HG03520 (cell line): ENCODE measurements around the gene DUSP19.

Experiments used
- ATAC-seq: cut with Tn5 transposase; IDR thresholded peaks from one replicate; pipeline ENCODE4 v1.9.1; 2021; ENCODE audit warnings: mild to moderate bottlenecking, moderate library complexity; ENCODE audit not compliant: unreplicated experiment

Gene DUSP19

DNA sequence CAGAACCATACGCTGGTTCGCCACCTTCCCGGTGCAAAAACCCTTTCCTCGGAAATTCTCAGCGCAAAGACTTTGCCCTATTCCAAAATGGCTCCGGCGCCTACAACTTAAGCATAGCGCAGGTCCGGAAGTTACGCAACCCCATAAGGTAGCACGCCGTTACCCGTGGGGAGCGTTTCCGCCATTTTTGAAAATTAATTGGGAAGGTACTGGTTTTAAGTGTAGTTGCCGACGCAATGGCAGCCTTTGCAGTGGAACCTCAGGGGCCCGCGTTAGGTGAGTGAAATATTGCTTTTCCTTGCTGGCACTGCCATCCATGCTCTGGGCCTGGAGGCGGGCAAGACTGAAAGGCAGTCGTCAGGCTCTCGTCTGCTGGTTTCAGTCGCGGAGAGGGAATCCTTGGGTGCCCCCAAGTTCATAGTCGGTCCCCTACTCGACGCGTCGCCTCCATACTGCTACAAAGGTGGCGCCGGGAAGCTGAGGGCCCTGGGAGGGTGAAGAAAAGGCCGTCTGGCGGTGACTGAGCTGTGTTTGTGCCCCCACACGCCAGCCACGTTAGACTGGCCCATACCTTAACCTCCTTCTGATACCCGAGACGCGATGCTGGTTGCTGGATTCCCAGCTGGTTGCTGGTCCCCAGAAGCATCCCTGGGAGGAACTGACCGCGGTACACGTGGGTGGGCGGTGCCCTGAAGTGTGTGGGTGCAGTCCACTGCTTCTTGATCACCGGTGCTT is 45.8 kb downstream of the DUSP19 start, which contains the start of gene NUP35:
Gene NUP35, plus strand, starts transcription at position 222 of the 735 bp plus-strand sequence. Its CDS starts 15 bp downstream, at position 237.
- ATAC-seq = peak; percentile 87

DNA sequence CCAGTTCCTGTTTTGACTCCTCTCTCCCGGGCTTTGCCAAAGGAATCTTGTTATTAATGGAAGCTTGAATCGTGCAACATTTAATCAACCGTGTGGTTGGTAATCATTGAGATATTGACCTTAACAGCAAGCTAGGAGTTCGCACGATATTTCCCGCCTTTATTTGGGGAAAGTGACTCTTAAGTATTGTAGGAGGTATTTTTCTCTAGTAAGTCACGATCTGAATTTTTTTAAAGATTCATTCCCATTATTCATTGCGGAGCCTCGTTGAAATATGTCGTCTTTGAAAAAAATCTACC is 46.4 kb downstream of the DUSP19 start:
- no peak for ATAC-seq

DNA sequence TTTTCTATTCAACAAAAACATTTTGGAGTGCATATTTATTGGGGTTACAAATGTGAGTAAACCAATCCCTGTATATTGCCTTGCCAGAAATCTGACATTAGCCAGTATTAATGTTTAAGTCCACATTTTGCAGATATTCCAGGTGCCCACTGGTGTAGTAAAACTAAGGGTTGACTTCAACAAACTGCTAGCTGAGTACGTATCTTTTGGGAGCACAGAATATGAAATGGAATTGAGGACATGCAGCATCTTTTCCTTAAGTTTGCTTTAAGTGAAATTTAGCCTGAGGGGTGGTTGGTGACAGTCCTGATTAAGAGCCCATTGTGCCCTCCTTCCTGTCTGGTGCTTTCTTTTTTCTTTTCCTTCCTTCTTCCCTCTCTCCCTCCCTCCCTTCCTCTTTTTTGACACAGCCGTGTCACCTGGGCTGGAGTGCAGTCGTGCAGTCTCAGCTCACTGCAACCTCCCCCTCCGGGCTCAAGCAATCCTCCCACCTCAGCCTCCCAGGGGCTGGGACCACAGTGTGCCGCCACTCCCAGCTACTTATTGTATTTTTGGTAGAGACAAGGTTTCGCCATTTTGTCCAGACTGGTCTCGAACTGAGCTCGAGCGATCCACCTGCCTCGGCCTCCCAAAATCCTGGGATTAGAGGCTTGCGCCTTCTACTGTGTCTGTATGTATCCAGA is 47.3 kb downstream of the DUSP19 start:
- no peak for ATAC-seq

DNA sequence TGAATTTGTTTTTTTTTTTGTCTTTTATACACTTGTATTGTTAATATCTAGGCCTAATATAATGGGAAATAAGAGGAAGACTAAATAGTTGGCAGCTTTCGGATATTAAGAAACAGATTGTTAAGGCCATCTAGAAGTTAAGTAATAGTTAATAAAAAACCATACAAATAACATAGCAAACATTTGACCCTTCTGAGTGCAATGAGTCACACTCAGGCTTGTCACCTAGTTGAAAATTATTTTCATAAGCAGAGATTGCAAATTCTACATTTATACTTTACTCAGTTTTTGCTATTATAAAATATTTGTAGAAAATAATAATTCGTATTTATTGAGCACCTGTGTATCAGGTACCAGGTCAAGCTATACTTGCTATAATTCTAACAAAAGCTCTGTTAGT is 48.1 kb downstream of the DUSP19 start:
- ATAC-seq = no peak

DNA sequence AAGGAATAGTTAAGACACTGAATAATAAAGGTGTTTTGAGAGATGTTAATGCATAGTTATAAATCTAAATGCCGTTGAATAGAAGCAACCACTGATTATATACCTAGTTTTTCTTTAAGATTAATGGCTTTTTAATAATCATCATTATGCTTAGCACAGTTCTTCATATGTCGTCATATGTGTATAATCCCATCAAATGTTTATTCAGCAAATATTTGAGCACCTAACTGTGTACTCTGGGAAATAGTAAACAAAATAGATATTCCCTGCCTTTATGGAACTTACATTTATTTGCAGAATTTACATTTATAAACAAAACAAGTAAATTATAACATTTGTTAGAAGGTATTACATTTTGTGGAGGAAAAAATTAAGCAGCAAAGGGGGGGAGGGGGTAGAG is 55.5 kb downstream of the DUSP19 start:
- no peak for ATAC-seq

DNA sequence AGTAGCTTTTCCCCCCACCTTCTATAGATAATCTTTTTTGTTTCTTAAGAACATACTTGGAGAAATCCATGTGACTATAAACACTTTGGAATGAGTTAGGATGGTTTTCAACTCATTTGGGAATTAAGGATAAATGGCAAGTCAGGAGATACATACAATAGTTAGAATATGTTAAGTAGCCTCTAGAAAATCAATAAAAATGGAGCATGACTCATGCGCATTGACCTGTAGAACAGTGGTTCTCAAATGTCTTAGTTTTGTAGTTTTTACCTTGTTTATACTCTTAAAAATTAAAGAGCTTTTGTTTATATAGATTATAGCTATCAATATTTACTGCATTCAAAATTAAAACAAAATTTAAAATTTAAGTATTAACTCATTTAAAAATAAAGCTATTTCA is 70.4 kb downstream of the DUSP19 start:
- ATAC-seq = no peak

DNA sequence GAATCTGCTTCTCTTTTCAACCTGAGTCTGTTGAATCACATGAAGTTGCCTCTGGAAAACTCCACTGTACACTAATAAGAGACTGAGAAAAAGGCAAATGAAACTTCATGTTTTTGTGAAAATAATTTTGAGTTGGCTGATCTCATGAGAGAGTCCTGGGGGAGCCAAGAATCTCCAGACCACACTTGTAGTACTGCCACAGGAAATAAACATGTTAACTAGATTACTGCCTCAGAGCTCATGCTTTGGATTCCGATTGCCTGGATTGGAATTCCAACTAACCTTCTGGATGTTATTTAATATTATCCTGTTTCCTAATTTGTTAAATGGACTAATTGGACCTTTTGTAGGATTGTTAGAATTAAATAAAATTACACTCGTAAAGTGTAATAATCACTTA is 70.9 kb downstream of the DUSP19 start:
- ATAC-seq = no peak
